ENCODE results near the gene SORL1. TPM values are rescaled to one million over a fixed set of nuclear protein-coding genes. Genes with fewer than 3 reads are reported as not detected.

Gene SORL1
- total RNA-seq, 2 experiments from 2014 or later = 228 to 411 TPM

DNA sequence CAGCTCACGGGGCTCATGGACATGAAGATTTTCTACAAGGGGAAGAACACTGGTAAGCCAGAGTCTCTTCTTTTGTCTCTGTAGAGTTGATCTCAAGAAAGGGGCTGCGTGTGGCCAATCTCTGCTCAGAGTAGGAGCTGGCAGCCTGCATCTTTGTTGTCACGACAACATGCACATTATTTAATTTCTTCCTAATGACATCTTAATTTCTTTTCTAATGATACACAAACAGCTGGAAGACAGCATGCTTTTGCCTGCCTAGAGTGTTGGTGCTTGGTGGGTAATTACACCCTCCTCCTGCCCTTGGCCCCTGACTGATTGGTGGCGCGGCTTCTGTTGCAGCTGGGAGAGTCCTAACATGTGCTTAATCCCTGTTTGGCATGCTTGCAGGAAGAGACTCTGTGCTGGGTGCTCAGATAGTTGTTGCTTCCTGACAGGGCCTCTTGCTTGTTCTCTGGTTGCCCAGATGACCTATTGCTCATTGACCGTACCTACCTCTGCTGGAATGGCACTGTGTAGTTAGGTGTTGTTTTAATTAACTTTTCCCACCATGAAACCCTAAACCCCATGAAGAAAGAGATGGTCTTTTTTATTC, 107.6 kb downstream of the SORL1 start:
- H3K36me3 ChIP-seq (ENCODE audit: insufficient read depth, low read length) = peaks cover 100% of the 10 kb centered on the region
- H3K9me2 ChIP-seq (ENCODE audit: insufficient read depth, low read length) = no peaks in the 10 kb centered on the region
- intact Hi-C loops (cut with micrococcal nuclease; ENCODE audit: unreplicated experiment) = no loop called here
- BruUV-seq (replicated peaks) = no TSS peak
- ChIA-PET POLR2A (no interaction called here), CTCF (ENCODE audit: unreplicated experiment) (no interaction called here)
- TF ChIP-seq, protein P1, sequence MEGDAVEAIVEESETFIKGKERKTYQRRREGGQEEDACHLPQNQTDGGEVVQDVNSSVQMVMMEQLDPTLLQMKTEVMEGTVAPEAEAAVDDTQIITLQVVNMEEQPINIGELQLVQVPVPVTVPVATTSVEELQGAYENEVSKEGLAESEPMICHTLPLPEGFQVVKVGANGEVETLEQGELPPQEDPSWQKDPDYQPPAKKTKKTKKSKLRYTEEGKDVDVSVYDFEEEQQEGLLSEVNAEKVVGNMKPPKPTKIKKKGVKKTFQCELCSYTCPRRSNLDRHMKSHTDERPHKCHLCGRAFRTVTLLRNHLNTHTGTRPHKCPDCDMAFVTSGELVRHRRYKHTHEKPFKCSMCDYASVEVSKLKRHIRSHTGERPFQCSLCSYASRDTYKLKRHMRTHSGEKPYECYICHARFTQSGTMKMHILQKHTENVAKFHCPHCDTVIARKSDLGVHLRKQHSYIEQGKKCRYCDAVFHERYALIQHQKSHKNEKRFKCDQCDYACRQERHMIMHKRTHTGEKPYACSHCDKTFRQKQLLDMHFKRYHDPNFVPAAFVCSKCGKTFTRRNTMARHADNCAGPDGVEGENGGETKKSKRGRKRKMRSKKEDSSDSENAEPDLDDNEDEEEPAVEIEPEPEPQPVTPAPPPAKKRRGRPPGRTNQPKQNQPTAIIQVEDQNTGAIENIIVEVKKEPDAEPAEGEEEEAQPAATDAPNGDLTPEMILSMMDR (conservative IDR thresholded peaks at IDR 0.05; ENCODE audit: low read length) = no peak
- no peak for TF ChIP-seq EZH2phosphoT487 (IDR thresholded peaks at IDR 0.05; ENCODE audit: borderline replicate concordance, low read depth, low read length)
- no peak overlapping the region for H3K4me2 ChIP-seq (ENCODE audit: low read length)
- H3K9me3 ChIP-seq (ENCODE audit: low read length) = no peaks in the 10 kb centered on the region
- no peak overlapping the region for H2AFZ ChIP-seq (ENCODE audit: low read length)
- peaks cover 19% of the 10 kb centered on the region for H3K4me1 ChIP-seq (ENCODE audit: insufficient read depth, low read length, poor library complexity, severe bottlenecking)
- no peak for DNase-seq (ENCODE audit: low spot score)
- H4K20me1 ChIP-seq (ENCODE audit: insufficient read depth, low read length) = no peaks in the 10 kb centered on the region
- H3K79me2 ChIP-seq (ENCODE audit: insufficient read depth, low read depth, low read length) = peaks cover 61% of the 10 kb centered on the region
- no peak overlapping the region for H3K4me3 ChIP-seq (ENCODE audit: low read depth, low read length, poor library complexity, severe bottlenecking)
- no peak overlapping the region for H3K27ac ChIP-seq (ENCODE audit: low read depth, low read length, poor library complexity, severe bottlenecking)

GRCh38 chr11:121560236-121560635, 108.1 kb downstream of the SORL1 start:
- peaks cover 100% of the 10 kb centered on the region for H3K36me3 ChIP-seq (ENCODE audit: insufficient read depth, low read length)
- no peak overlapping the region for H3K4me2 ChIP-seq (ENCODE audit: low read length)
- H3K4me1 ChIP-seq (ENCODE audit: insufficient read depth, low read length, poor library complexity, severe bottlenecking) = peaks cover 24% of the 10 kb centered on the region
- no peak for DNase-seq (ENCODE audit: low spot score)
- CTCF ChIA-PET (ENCODE audit: unreplicated experiment) = no interaction called here
- no peaks in the 10 kb centered on the region for H3K9me3 ChIP-seq (ENCODE audit: low read length)
- peaks cover 66% of the 10 kb centered on the region for H3K79me2 ChIP-seq (ENCODE audit: insufficient read depth, low read depth, low read length)
- no peaks in the 10 kb centered on the region for H4K20me1 ChIP-seq (ENCODE audit: insufficient read depth, low read length)
- BruUV-seq (replicated peaks) = no TSS peak
- no peak overlapping the region for H3K4me3 ChIP-seq (ENCODE audit: low read depth, low read length, poor library complexity, severe bottlenecking)
- TF ChIP-seq EZH2phosphoT487 (IDR thresholded peaks at IDR 0.05; ENCODE audit: borderline replicate concordance, low read depth, low read length) = no peak
- TF ChIP-seq, protein P1 (conservative IDR thresholded peaks at IDR 0.05; ENCODE audit: low read length) = no peak
- no peak overlapping the region for H3K27ac ChIP-seq (ENCODE audit: low read depth, low read length, poor library complexity, severe bottlenecking)
- intact Hi-C loops (cut with micrococcal nuclease; ENCODE audit: unreplicated experiment) = no loop called here
- POLR2A ChIA-PET = no interaction called here
- no peaks in the 10 kb centered on the region for H3K9me2 ChIP-seq (ENCODE audit: insufficient read depth, low read length)
- no peak overlapping the region for H2AFZ ChIP-seq (ENCODE audit: low read length)

GRCh38 chr11:121561240-121561639, 109.1 kb downstream of the SORL1 start:
- H3K9me2 ChIP-seq (ENCODE audit: insufficient read depth, low read length) = no peaks in the 10 kb centered on the region
- CTCF ChIA-PET (ENCODE audit: unreplicated experiment) = no interaction called here
- no peaks in the 10 kb centered on the region for H3K9me3 ChIP-seq (ENCODE audit: low read length)
- no peak overlapping the region for H3K4me2 ChIP-seq (ENCODE audit: low read length)
- H3K27ac ChIP-seq (ENCODE audit: low read depth, low read length, poor library complexity, severe bottlenecking) = no peak overlapping the region
- no peak overlapping the region for H3K4me3 ChIP-seq (ENCODE audit: low read depth, low read length, poor library complexity, severe bottlenecking)
- no TSS peak for BruUV-seq (replicated peaks)
- no peak overlapping the region for H2AFZ ChIP-seq (ENCODE audit: low read length)
- DNase-seq (ENCODE audit: low spot score) = no peak
- TF ChIP-seq EZH2phosphoT487 (IDR thresholded peaks at IDR 0.05; ENCODE audit: borderline replicate concordance, low read depth, low read length) = no peak
- TF ChIP-seq, protein P1 (conservative IDR thresholded peaks at IDR 0.05; ENCODE audit: low read length) = no peak
- POLR2A ChIA-PET = interaction anchor here (0.9 kb wide), 1 partner anchor 9 kb away, joined by 3 read pairs; no protein-coding TSS in a partner anchor
- H3K79me2 ChIP-seq (ENCODE audit: insufficient read depth, low read depth, low read length) = peaks cover 76% of the 10 kb centered on the region
- H3K4me1 ChIP-seq (ENCODE audit: insufficient read depth, low read length, poor library complexity, severe bottlenecking) = peaks cover 34% of the 10 kb centered on the region
- peaks cover 100% of the 10 kb centered on the region for H3K36me3 ChIP-seq (ENCODE audit: insufficient read depth, low read length)
- intact Hi-C loops (cut with micrococcal nuclease; ENCODE audit: unreplicated experiment) = no loop called here
- no peaks in the 10 kb centered on the region for H4K20me1 ChIP-seq (ENCODE audit: insufficient read depth, low read length)

All from OCI-LY7 (cell line).